Measurements from ENCODE around the gene EML6.

DNA sequence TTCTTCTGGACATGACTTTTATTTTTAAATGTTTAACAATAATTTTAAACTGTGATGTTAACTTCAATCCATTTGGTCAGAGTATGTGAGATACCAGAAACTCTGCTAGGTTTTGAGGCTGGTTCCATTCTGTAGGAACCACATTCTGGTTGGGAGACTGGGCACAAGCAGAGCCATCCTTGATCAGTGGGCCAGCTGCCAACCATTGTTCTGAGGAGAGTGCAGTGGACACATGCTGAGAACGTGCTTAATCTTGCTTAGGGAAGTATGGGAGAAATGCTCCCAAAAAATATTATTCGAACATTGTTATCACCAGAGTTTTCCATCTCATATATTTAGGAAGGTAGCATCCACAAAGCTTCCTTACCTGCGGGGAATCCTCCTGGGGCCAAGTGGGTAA lies 171.0 kb downstream of the EML6 start:
- TF ChIP-seq ZNF280D (CRISPR knock-in tag; IDR thresholded peaks at IDR 0.05) (no peak), MAX (IDR thresholded peaks at IDR 0.05) (no peak), ZNF138 (CRISPR knock-in tag; IDR thresholded peaks at IDR 0.05; ENCODE audit: low read depth) (no peak), MEIS2 (CRISPR knock-in tag; IDR thresholded peaks at IDR 0.05) (no peak), THRA (CRISPR knock-in tag; IDR thresholded peaks at IDR 0.05; ENCODE audit: borderline replicate concordance) (no peak), MYC (CRISPR knock-in tag; IDR thresholded peaks at IDR 0.05; ENCODE audit: borderline replicate concordance) (no peak), SRF (IDR thresholded peaks at IDR 0.05; ENCODE audit: low read depth, low read length) (no peak), MAFK (conservative IDR thresholded peaks at IDR 0.05 in 1 of 2, IDR thresholded peaks at IDR 0.05 in 1 of 2; ENCODE audit: low read length in 2 of 2) (no peak), ZNF737 (CRISPR knock-in tag; IDR thresholded peaks at IDR 0.05; ENCODE audit: borderline replicate concordance) (no peak), HDAC2 (CRISPR knock-in tag; IDR thresholded peaks at IDR 0.05) (no peak), KAT2B (IDR thresholded peaks at IDR 0.05; ENCODE audit: borderline replicate concordance, low read depth, low read length) (no peak), CTCF (CRISPR knock-in tag; IDR thresholded peaks at IDR 0.05) (no peak)
- TF ChIP-seq, protein P1, sequence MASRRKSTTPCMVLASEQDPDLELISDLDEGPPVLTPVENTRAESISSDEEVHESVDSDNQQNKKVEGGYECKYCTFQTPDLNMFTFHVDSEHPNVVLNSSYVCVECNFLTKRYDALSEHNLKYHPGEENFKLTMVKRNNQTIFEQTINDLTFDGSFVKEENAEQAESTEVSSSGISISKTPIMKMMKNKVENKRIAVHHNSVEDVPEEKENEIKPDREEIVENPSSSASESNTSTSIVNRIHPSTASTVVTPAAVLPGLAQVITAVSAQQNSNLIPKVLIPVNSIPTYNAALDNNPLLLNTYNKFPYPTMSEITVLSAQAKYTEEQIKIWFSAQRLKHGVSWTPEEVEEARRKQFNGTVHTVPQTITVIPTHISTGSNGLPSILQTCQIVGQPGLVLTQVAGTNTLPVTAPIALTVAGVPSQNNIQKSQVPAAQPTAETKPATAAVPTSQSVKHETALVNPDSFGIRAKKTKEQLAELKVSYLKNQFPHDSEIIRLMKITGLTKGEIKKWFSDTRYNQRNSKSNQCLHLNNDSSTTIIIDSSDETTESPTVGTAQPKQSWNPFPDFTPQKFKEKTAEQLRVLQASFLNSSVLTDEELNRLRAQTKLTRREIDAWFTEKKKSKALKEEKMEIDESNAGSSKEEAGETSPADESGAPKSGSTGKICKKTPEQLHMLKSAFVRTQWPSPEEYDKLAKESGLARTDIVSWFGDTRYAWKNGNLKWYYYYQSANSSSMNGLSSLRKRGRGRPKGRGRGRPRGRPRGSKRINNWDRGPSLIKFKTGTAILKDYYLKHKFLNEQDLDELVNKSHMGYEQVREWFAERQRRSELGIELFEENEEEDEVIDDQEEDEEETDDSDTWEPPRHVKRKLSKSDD (CRISPR knock-in tag; IDR thresholded peaks at IDR 0.05; ENCODE audit: low read depth), result no peak
- TF ChIP-seq, protein P2, sequence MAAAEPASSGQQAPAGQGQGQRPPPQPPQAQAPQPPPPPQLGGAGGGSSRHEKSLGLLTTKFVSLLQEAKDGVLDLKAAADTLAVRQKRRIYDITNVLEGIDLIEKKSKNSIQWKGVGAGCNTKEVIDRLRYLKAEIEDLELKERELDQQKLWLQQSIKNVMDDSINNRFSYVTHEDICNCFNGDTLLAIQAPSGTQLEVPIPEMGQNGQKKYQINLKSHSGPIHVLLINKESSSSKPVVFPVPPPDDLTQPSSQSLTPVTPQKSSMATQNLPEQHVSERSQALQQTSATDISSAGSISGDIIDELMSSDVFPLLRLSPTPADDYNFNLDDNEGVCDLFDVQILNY (CRISPR knock-in tag; conservative IDR thresholded peaks at IDR 0.05), result no peak
